Epithelial cell of umbilical artery (primary cell): ENCODE results near the gene GRAMD1B. TPM values are rescaled to one million over a fixed set of nuclear protein-coding genes. Genes with fewer than 3 reads are reported as not detected.

Experiments used
- total RNA-seq: library from RNA; depleted of rRNA; stranded (reverse); fragments of >200 nt; gene quantifications from 2 replicates; pipeline ENCODE4 v1.2.3, GENCODE V29; 2014

GRAMD1B gene
- 2.3 and 4.1 TPM in 2 replicates for total RNA-seq

DNA sequence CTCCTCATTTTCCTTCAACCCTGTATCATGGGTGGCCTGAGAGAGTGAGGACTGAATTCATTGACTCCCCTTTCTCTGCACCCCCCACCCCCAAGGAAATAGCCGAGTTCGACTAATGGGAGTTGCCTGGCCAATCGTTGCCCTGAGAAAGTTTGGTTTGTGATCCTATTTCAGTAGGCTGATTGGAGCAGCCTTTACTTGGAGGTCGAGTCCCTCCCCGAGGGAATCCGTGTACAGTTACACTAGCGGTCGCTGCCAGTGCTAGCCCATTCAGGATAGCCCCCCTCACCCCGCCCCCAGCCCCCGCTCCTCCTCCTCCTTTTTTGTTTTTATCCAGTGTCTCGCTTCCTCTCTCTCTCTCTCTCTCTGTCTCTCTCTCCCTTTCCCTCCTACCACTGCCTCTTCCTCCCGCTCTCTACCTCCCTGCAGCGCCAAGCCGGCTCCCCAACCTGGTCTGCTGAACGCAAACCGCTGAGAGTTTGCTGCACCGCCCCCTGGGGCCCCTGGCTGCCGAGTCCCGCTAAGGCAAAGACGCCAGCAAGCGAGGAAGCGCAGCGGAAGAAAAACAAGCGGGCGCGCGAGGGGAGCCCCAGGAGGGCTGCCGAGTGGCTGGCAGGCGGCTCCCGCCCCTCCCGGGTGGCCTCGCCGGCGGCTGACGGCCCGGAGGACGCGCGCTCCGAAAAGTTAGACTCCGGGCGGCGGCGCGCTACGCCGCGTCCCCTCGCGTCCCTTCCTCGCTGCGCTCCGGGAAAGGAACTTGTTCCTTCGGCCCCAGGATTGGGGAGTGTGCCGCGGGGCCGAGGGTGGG lies at the start of gene GRAMD1B:
TSS of gene GRAMD1B (plus strand) at position 357 of the 808 bp plus-strand sequence. CDS start 524 bp downstream, outside the sequence.

DNA sequence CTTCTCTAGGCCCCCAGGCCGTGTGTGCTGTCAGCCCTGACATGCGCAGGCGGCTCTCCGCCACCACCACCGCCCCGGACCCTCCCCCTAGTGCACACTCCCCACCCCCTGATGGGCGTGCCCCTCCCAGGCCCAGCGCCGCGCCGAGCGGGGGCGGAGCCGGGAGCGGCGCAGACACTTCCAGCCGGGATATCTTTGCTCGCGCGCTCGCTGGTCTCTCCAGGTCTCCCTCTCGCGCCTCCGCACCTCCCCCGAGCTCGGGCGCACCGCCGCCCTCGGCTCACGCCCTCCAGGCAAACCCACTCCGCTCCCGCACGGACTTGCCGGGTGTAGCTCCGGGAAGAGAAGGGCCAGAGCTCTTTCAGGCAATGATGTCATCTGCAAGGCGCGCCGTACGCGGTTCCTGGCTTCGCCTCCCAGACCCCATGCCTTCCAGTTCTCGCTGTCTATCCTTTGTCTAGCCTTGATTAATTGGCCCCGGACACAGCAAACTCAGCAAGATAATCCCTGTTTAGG lies 224.6 kb downstream of the GRAMD1B start, which contains the start of gene SCN3B:
TSS of gene SCN3B (minus strand) at position 59 of the 516 bp plus-strand sequence. CDS start 823 bp downstream, outside the sequence.

Other genes with a start within 250 kb of the GRAMD1B start
- gene CLMP, start 235.0 kb upstream of the GRAMD1B start, total RNA-seq = 3.2 and 10.4 TPM in 2 replicates
- under 0.01 and 0.91 TPM in 2 replicates for gene SCN3B, start 224.4 kb downstream of the GRAMD1B start, total RNA-seq